ENCODE data around the gene IFRD2. TPM values are rescaled to one million over a fixed set of nuclear protein-coding genes. Genes with fewer than 3 reads are reported as not detected.

The IFRD2 gene
- total and polyA plus RNA-seq, 2 experiments from 2014 or later, result 41.4 to 71.6 TPM

DNA sequence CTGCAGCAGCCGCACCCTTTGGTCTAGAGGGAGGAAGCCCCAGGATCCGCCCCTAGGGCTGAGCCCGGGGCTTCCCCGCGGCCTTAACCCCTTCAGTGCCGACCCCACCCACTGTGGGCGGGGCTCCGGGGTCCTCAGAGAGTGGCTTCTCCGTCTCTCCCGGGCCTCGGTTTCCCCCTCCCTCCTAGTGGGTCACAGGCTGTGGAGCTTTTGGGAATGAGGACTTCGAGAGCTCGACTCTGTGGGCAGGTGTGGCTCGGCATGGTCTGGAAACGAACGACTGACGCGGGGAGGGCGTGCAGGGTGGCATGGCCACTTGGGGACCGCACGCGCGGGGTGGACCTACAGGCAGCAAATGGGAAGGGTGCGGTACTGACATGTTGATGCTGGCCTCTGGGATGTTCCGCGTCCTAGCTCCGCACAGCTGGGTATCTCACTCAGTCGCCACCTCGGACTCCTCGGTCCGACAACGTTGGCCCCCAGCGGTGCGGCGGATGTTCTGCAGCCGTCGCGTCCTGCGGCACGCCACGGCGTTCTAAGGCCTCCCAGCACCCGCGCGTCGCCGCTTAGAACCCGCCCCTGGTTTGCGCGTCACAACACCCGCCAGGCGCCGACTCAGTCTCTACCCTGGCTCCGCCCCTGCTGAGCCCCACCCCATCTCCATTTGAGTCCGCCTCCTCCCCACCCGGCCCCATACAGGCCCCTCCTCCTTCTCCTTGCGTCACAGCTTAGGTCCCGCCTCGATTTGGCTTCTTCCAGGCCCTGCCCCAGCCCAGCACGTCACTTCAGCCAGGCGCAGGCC, 6.8 kb upstream of the IFRD2 start, which contains the start of the genes HYAL3 and NAA80:
Gene HYAL3, minus strand, starts transcription at position 570 of the 802 bp plus-strand sequence. CDS start 3,803 bp downstream, outside the sequence.
Gene NAA80, minus strand, starts transcription at position 570 of the 802 bp plus-strand sequence. CDS start 1,942 bp downstream, outside the sequence.
- Histone ChIP-seq H3K9me2 (replicated peaks; ENCODE audit: insufficient read depth) (no peaks in the 10 kb centered on the region), H3K27me3 (no peaks in the 10 kb centered on the region), H3K4me2 (peak within 1 kb of the TSS; percentile 93), H3K9me3 (ENCODE audit: low read depth) (no peaks in the 10 kb centered on the region), H3K27ac (peak within 1 kb of the TSS; percentile 94), H3K79me2 (peaks cover 11% of the 10 kb centered on the region), H3K36me3 (replicated peaks; ENCODE audit: insufficient read depth, low read depth) (no peaks in the 10 kb centered on the region), H3K4me3 (peak within 1 kb of the TSS; percentile 52), H3K4me1 (ENCODE audit: insufficient read depth) (peaks cover 17% of the 10 kb centered on the region), H2AFZ (peak within 1 kb of the TSS; percentile 45), H4K20me1 (ENCODE audit: insufficient read depth, poor library complexity, severe bottlenecking) (no peaks in the 10 kb centered on the region)
- WGBS (ENCODE audit: low lambda C conversion rate, missing lambda C conversion rate), result 1% methylated on average over 54 of the region's 61 CpGs
- DNase-seq (ENCODE audit: low spot score), result peak; percentile 100
- TF ChIP-seq EZH2phosphoT487 (IDR thresholded peaks at IDR 0.05; ENCODE audit: low read depth, severe bottlenecking, unreplicated experiment), result no peak
- TF ChIP-seq EZH2 (IDR thresholded peaks at IDR 0.05; ENCODE audit: borderline replicate concordance), result no peak
- TF ChIP-seq, protein P1, sequence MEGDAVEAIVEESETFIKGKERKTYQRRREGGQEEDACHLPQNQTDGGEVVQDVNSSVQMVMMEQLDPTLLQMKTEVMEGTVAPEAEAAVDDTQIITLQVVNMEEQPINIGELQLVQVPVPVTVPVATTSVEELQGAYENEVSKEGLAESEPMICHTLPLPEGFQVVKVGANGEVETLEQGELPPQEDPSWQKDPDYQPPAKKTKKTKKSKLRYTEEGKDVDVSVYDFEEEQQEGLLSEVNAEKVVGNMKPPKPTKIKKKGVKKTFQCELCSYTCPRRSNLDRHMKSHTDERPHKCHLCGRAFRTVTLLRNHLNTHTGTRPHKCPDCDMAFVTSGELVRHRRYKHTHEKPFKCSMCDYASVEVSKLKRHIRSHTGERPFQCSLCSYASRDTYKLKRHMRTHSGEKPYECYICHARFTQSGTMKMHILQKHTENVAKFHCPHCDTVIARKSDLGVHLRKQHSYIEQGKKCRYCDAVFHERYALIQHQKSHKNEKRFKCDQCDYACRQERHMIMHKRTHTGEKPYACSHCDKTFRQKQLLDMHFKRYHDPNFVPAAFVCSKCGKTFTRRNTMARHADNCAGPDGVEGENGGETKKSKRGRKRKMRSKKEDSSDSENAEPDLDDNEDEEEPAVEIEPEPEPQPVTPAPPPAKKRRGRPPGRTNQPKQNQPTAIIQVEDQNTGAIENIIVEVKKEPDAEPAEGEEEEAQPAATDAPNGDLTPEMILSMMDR (IDR thresholded peaks at IDR 0.05; ENCODE audit: poor library complexity), result peak; percentile 30

DNA sequence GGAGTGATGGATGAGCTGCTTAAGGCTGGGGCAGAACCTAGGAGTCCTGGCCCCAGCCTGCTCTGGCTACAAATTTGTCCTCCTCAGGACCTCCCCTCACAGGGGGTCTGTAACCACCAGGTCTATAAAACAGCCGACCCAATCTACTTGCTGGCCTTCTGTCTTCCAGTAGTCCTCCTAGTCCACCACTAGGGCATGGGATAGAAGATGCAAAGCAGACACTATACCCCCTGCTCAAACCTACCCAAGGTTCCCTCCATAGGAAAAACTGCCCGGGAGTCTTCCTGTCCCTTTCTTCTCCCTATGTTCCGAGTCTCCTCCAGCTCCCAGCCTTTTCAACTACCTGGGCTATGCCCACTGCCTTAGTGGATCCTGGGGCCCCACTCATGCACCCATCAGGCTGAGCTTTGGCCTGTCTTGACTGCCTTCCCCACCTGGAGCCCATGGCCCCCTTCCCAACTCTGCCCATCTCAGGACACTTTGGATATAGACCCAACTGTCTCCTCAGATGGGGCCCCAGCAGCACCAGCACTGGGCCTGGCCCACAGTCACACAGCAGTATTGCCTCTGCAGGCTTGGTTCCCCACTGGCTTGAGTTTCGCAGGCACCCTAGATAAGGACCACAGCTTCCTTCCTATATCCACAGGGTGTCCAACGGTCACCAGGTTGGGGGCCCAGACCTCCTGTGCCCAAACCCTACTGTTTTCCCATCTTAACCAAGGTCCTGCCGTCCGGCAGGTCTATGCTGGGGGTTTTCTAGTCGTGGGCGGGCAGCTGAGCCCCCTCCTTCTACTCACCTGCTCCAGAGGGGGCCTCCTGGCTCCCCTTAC, 5.9 kb upstream of the IFRD2 start:
- Histone ChIP-seq H3K79me2 (peaks cover 11% of the 10 kb centered on the region), H3K36me3 (replicated peaks; ENCODE audit: insufficient read depth, low read depth) (no peaks in the 10 kb centered on the region), H3K4me1 (ENCODE audit: insufficient read depth) (peaks cover 18% of the 10 kb centered on the region), H2AFZ (no peak overlapping the region), H3K4me3 (peak overlapping the region; percentile 52), H3K4me2 (peak overlapping the region; percentile 93), H3K27me3 (no peaks in the 10 kb centered on the region), H3K27ac (peak overlapping the region; percentile 88), H4K20me1 (ENCODE audit: insufficient read depth, poor library complexity, severe bottlenecking) (no peaks in the 10 kb centered on the region), H3K9me2 (replicated peaks; ENCODE audit: insufficient read depth) (no peaks in the 10 kb centered on the region), H3K9me3 (ENCODE audit: low read depth) (no peaks in the 10 kb centered on the region)
- TF ChIP-seq EZH2 (IDR thresholded peaks at IDR 0.05; ENCODE audit: borderline replicate concordance) (no peak), EZH2phosphoT487 (IDR thresholded peaks at IDR 0.05; ENCODE audit: low read depth, severe bottlenecking, unreplicated experiment) (no peak)
- TF ChIP-seq, protein P1 (IDR thresholded peaks at IDR 0.05; ENCODE audit: poor library complexity), result no peak
- WGBS (ENCODE audit: low lambda C conversion rate, missing lambda C conversion rate), result 59% methylated on average over 9 of the region's 9 CpGs
- no peak for DNase-seq (ENCODE audit: low spot score)

DNA sequence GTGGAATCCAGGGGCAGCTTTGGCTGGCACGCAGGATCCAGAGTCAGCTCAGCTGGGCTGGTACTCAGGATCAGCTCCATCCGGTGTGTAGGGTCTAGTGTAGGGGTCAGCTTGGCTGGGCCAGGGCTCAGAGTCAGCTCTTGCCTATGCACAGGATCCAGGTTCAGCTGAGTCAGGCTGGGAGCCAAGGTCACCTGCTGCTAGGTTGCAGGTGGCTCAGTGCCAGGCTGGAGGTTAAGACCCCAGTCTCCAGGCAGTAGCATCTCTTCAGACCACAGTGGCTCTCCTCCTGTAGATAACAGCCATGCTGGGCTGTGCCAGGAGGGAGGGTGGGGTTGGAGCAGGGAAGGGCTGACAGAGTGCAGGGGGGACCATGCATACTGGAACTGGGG, 5.2 kb upstream of the IFRD2 start:
- H4K20me1 ChIP-seq (ENCODE audit: insufficient read depth, poor library complexity, severe bottlenecking), result no peaks in the 10 kb centered on the region
- H3K27me3 ChIP-seq, result no peaks in the 10 kb centered on the region
- WGBS (ENCODE audit: low lambda C conversion rate, missing lambda C conversion rate), result 93% methylated on average over 2 of the region's 2 CpGs
- no peaks in the 10 kb centered on the region for H3K9me2 ChIP-seq (replicated peaks; ENCODE audit: insufficient read depth)
- no peaks in the 10 kb centered on the region for H3K36me3 ChIP-seq (replicated peaks; ENCODE audit: insufficient read depth, low read depth)
- H3K4me1 ChIP-seq (ENCODE audit: insufficient read depth), result peaks cover 25% of the 10 kb centered on the region
- H3K9me3 ChIP-seq (ENCODE audit: low read depth), result no peaks in the 10 kb centered on the region
- no peak for TF ChIP-seq EZH2 (IDR thresholded peaks at IDR 0.05; ENCODE audit: borderline replicate concordance)
- TF ChIP-seq, protein P1 (IDR thresholded peaks at IDR 0.05; ENCODE audit: poor library complexity), result no peak
- no peak for TF ChIP-seq EZH2phosphoT487 (IDR thresholded peaks at IDR 0.05; ENCODE audit: low read depth, severe bottlenecking, unreplicated experiment)
- H3K4me3 ChIP-seq, result no peak overlapping the region
- no peak overlapping the region for H2AFZ ChIP-seq
- H3K4me2 ChIP-seq, result no peak overlapping the region
- no peak overlapping the region for H3K27ac ChIP-seq
- peaks cover 11% of the 10 kb centered on the region for H3K79me2 ChIP-seq
- DNase-seq (ENCODE audit: low spot score), result no peak
